Ishikawa (cell line): Measurements from ENCODE around the gene KAT14.

Experiments used
- CEBPB ChIP-seq: IDR thresholded peaks from 2 replicates; pipeline ENCODE4 v1.6.1; 2012
- EP300 ChIP-seq: IDR thresholded peaks from 2 replicates; pipeline ENCODE4 v1.6.1; 2012; ENCODE audit warnings: borderline replicate concordance
- FOXM1 ChIP-seq: IDR thresholded peaks from 2 replicates; pipeline ENCODE4 v1.6.1; 2012; ENCODE audit warnings: low read depth, borderline replicate concordance
- TEAD4 ChIP-seq: IDR thresholded peaks from 2 replicates; pipeline ENCODE4 v1.6.1; 2012
- YY1 ChIP-seq: IDR thresholded peaks from 2 replicates; pipeline ENCODE4 v1.6.1; 2012; ENCODE audit warnings: low read depth

GRCh38 chr20:18176318-18176785 lies 38.7 kb downstream of the KAT14 start:
- TF ChIP-seq TEAD4: no peak
- no peak for TF ChIP-seq EP300
- no peak for TF ChIP-seq CEBPB
- no peak for TF ChIP-seq FOXM1
- TF ChIP-seq YY1: no peak
